ENCODE results near the gene TTC7B. TPM values are rescaled to one million over a fixed set of nuclear protein-coding genes. Genes with fewer than 3 reads are reported as not detected.

The TTC7B gene
- total RNA-seq, 2 experiments from 2014 or later, result 1.2 to 1.3 TPM

GRCh38 chr14:90551070-90551704 lies 265.0 kb downstream of the TTC7B start:
- no peaks in the 10 kb centered on the region for H3K36me3 ChIP-seq (ENCODE audit: insufficient read depth, low read length)
- no peaks in the 10 kb centered on the region for H3K4me1 Mint-ChIP-seq (ENCODE audit: low read depth)
- no peak for DNase-seq
- H3K27ac ChIP-seq (ENCODE audit: low read depth in 1 of 2, low read length in 2 of 2), result no peak overlapping the region
- H3K4me3 ChIP-seq (ENCODE audit: low read length), result no peak overlapping the region
- H3K4me1 ChIP-seq (ENCODE audit: insufficient read depth, low read length), result no peaks in the 10 kb centered on the region
- POLR2A ChIA-PET, result no interaction called here
- H3K9me3 ChIP-seq (ENCODE audit: control insufficient read depth in 1 of 2, insufficient read depth in 1 of 2, low read length in 2 of 2), result no peaks in the 10 kb centered on the region
- H3K27me3 Mint-ChIP-seq, result no peaks in the 10 kb centered on the region
- intact Hi-C loops (cut with DNase I, micrococcal nuclease), result no loop called here
- CTCF ChIA-PET, result no interaction called here
- no peaks in the 10 kb centered on the region for H3K27me3 ChIP-seq (ENCODE audit: control insufficient read depth in 1 of 2, insufficient read depth in 2 of 2, low read length in 2 of 2)
- no peak for ATAC-seq (ENCODE audit: poor library complexity)
- H3K36me3 Mint-ChIP-seq (ENCODE audit: low read depth), result no peaks in the 10 kb centered on the region
- no peaks in the 10 kb centered on the region for H3K9me3 Mint-ChIP-seq
- no peak overlapping the region for H3K27ac Mint-ChIP-seq
- H3K4me3 Mint-ChIP-seq, result no peak overlapping the region
- TF ChIP-seq CTCF (IDR thresholded peaks at IDR 0.05), result no peak

DNA sequence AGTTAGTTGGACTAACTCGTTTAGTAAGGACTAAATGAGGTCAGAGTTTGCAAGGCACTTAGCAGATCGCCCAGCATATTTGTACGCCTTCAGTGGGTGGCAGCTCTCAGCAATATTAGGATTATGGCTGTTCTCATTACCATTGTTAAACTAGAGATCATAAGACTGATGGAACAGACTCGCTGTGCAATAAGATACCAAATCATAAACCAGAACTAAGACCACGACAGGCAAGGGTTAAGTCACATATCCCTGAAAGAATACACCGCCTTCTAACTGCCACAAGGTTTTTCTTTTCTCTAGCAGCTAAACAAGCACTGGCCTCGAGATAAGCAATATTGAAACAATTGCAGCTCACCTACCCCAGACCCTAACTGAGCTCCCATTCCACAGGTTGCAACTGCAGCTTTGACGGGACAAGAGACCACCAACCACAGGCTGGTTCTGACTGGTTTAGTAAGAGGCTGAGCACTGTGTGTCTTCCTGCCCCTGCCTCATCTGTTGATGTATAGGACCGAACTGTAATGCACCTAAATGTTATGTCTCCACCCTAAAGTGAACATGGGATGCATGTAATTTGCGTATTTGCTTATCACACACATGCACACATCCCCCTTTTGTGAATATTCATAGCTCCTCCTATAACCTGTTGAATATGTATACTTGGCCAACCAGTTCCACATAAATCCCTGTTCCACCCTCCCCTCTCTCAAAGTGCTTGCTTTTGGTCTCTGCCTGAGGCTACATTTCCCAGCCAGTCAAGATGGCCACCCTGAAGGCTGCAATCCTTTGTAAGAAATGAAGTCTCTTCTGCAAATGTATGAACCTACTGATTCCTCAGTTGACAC lies 266.2 kb downstream of the TTC7B start:
- intact Hi-C loops (cut with DNase I, micrococcal nuclease), result no loop called here
- Mint-ChIP-seq H3K4me3 (no peak overlapping the region), H3K36me3 (ENCODE audit: low read depth) (no peaks in the 10 kb centered on the region), H3K9me3 (no peaks in the 10 kb centered on the region), H3K4me1 (ENCODE audit: low read depth) (no peaks in the 10 kb centered on the region), H3K27ac (no peak overlapping the region), H3K27me3 (no peaks in the 10 kb centered on the region)
- Histone ChIP-seq H3K4me3 (ENCODE audit: low read length) (no peak overlapping the region), H3K27ac (ENCODE audit: low read depth in 1 of 2, low read length in 2 of 2) (no peak overlapping the region), H3K27me3 (ENCODE audit: control insufficient read depth in 1 of 2, insufficient read depth in 2 of 2, low read length in 2 of 2) (no peaks in the 10 kb centered on the region), H3K4me1 (ENCODE audit: insufficient read depth, low read length) (no peaks in the 10 kb centered on the region), H3K9me3 (ENCODE audit: control insufficient read depth in 1 of 2, insufficient read depth in 1 of 2, low read length in 2 of 2) (no peaks in the 10 kb centered on the region), H3K36me3 (ENCODE audit: insufficient read depth, low read length) (no peaks in the 10 kb centered on the region)
- ATAC-seq (ENCODE audit: poor library complexity) (no peak), DNase-seq (no peak)
- TF ChIP-seq CTCF (IDR thresholded peaks at IDR 0.05), result no peak
- CTCF ChIA-PET, result no interaction called here
- POLR2A ChIA-PET, result no interaction called here

GRCh38 chr14:90548455-90548854 lies 267.8 kb downstream of the TTC7B start:
- Mint-ChIP-seq H3K27ac (no peak overlapping the region), H3K36me3 (ENCODE audit: low read depth) (no peaks in the 10 kb centered on the region), H3K4me1 (ENCODE audit: low read depth) (no peaks in the 10 kb centered on the region), H3K4me3 (no peak overlapping the region), H3K27me3 (no peaks in the 10 kb centered on the region), H3K9me3 (no peaks in the 10 kb centered on the region)
- no peaks in the 10 kb centered on the region for H3K9me3 ChIP-seq (ENCODE audit: control insufficient read depth in 1 of 2, insufficient read depth in 1 of 2, low read length in 2 of 2)
- H3K27ac ChIP-seq (ENCODE audit: low read depth in 1 of 2, low read length in 2 of 2), result no peak overlapping the region
- POLR2A ChIA-PET, result no interaction called here
- H3K27me3 ChIP-seq (ENCODE audit: control insufficient read depth in 1 of 2, insufficient read depth in 2 of 2, low read length in 2 of 2), result no peaks in the 10 kb centered on the region
- H3K36me3 ChIP-seq (ENCODE audit: insufficient read depth, low read length), result no peaks in the 10 kb centered on the region
- ATAC-seq (ENCODE audit: poor library complexity) (no peak), DNase-seq (no peak)
- H3K4me3 ChIP-seq (ENCODE audit: low read length), result no peak overlapping the region
- intact Hi-C loops (cut with DNase I, micrococcal nuclease), result no loop called here
- H3K4me1 ChIP-seq (ENCODE audit: insufficient read depth, low read length), result no peaks in the 10 kb centered on the region
- no peak for TF ChIP-seq CTCF (IDR thresholded peaks at IDR 0.05)
- CTCF ChIA-PET, result no interaction called here

Measured in CD4-positive, alpha-beta T cell (primary cell).